Cardiac fibroblast (primary cell): ENCODE data around the gene FAM131A.
A peak's percentile ranks its signal among the peaks of the same experiment; 100 is the strongest.

Experiments
- DNase-seq, 2 donors: peaks; one replicate each; pipeline versions ENCODE4 v3.0.0 to v3.0.0-alpha.2; 2010; ENCODE audit warnings: low read depth in 2 of 2
- H3K4me3 ChIP-seq, 2 donors: replicated peaks in 1 of 2; 1 replicate in 1 of 2; 2 replicates in 1 of 2; pipeline ENCODE4 v1.5.1; 2011; ENCODE audit warnings: low read depth in 2 of 2, low read length in 2 of 2, mild to moderate bottlenecking in 2 of 2, moderate library complexity in 1 of 2
- CTCF ChIP-seq: IDR thresholded peaks from one replicate; pipeline ENCODE4 v1.5.1; 2011; ENCODE audit warnings: low read depth, mild to moderate bottlenecking, low read length, inconsistent platforms

FAM131A gene

GRCh38 chr3:184333700-184334099 lies 3.7 kb upstream of the FAM131A start:
- no peak overlapping the region for H3K4me3 ChIP-seq
- no peak for DNase-seq
- no peak for TF ChIP-seq CTCF

DNA sequence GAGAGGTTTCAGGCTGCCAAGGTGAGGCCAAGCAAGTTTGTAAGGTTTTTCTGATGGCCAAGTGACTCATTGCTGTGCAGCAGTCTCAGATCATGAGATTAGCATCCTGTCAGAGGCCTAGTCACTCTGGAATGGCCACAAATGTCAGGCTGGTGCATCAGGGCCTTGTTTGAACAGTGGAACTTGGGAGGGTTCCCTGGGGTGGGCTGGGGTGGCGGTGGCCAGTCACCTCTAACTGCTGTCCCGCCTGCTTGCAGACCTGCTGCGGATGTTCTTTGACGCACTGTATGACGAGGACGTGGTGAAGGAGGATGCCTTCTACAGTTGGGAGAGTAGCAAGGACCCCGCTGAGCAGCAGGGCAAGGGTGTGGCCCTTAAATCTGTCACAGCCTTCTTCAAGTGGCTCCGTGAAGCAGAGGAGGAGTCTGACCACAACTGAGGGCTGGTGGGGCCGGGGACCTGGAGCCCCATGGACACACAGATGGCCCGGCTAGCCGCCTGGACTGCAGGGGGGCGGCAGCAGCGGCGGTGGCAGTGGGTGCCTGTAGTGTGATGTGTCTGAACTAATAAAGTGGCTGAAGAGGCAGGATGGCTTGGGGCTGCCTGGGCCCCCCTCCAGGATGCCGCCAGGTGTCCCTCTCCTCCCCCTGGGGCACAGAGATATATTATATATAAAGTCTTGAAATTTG lies 2.8 kb upstream of the FAM131A start:
- no peak for TF ChIP-seq CTCF
- H3K4me3 ChIP-seq: no peak overlapping the region
- DNase-seq: peak in 1 of 2 donors; percentile 72

DNA sequence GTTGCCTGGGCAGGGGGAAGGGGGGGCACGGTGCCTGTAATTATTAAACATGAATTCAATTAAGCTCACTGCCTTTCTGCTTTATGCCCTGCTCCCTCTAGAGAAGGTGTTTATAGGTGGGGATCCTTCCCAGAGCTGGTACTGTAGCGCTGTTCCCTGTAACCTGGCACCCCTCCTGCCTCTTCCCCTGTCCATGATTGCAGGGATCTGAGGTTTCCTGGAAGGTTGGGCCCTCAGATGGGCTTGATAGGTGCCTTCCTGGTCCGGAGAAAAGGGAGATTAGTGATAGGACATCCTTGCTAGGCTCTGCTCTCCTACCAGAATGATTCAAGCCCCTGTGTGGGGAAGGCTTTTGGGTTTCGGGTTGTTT lies 2.1 kb upstream of the FAM131A start:
- no peak for DNase-seq
- H3K4me3 ChIP-seq: no peak overlapping the region
- no peak for TF ChIP-seq CTCF

GRCh38 chr3:184335661-184336546 lies 1.5 kb upstream of the FAM131A start:
- peak; percentile 80 to 84 for DNase-seq
- H3K4me3 ChIP-seq: peak overlapping the region; percentile 60 to 69
- TF ChIP-seq CTCF: no peak

DNA sequence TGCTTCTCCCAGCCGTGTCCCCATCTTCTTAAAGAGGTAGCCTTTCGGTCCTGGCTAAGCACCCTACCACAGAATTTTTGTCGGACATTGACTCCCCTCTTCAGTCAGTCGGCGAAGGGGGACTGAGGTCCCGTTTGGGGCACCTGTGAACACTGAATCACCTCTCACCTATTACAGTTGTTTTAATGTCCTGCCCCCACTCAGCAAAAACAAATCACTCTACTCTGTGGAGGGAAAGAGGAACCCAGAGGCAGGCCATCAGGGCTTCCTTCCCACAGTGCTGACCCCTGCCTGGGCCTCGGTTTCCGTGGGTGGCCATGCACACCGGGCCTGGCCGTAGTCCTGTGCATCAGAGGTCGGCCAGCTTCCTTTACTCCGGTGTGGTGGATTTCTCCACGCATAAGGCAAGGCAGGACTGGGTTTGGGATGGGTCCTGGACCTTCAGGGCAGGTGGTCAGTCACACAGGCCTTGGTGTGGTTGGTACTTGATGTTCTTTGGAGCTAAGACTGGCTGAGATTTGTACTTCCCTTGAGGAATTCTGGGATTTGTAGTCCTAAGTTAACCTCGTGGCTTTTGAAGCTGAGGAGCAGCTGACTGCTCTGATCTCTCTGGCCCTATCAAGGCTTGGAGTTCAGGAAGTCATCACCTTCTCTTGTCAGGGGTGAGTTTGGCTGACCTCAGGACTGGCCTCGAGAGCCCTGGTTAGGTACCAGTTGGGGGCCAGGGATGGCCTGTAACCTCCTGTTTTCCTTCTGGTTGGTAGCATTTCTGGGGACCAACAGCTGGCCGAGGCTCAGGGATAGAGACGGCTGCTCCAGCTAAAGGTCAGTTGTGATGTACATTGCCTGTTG lies 627 bp upstream of the FAM131A start:
- peak overlapping the region; percentile 60 to 69 for H3K4me3 ChIP-seq
- peak; percentile 72 to 80 for DNase-seq
- TF ChIP-seq CTCF: no peak

- TF ChIP-seq CTCF: no peak
- H3K4me3 ChIP-seq: peak overlapping the region; percentile 13 to 69
- DNase-seq: no peak
Measured at GRCh38 chr3:184337981-184338380, 581 bp downstream of the FAM131A start.
